ENCODE data around the gene LRMDA. TPM values are rescaled to one million over a fixed set of nuclear protein-coding genes. Genes with fewer than 3 reads are reported as not detected.

LRMDA gene
- total and polyA plus RNA-seq, 12 donors, result 30.7 to 132 (median 78.1) TPM

GRCh38 chr10:75974080-75974479 lies 542.7 kb downstream of the LRMDA start:
- no peak for DNase-seq
- Histone ChIP-seq H3K27me3 (no peaks in the 10 kb centered on the region), H3K36me3 (replicated peaks in 1 of 2) (no peaks in the 10 kb centered on the region), H3K4me3 (no peak overlapping the region), H3K27ac (no peak overlapping the region), H3K4me1 (replicated peaks in 1 of 2) (no peaks in the 10 kb centered on the region), H3K9me3 (replicated peaks in 1 of 3) (no peaks in the 10 kb centered on the region)
- intact Hi-C loops (cut with DNase I), result no loop called here
- TF ChIP-seq CTCF (IDR thresholded peaks at IDR 0.05) (no peak), POLR2A (IDR thresholded peaks at IDR 0.05) (no peak)

- TF ChIP-seq POLR2A (IDR thresholded peaks at IDR 0.05) (no peak), CTCF (IDR thresholded peaks at IDR 0.05) (no peak)
- 85 to 94% (median 89%) methylated on average over 3 of the region's 3 CpGs for WGBS, 4 donors
- no peak overlapping the region for H3K27ac ChIP-seq
- intact Hi-C loops (cut with DNase I), result no loop called here
- H3K4me1 ChIP-seq (replicated peaks in 1 of 2), result no peaks in the 10 kb centered on the region
- no peaks in the 10 kb centered on the region for H3K9me3 ChIP-seq (replicated peaks in 1 of 3)
- no peak overlapping the region for H3K4me3 ChIP-seq
- no peaks in the 10 kb centered on the region for H3K27me3 ChIP-seq
- no peak for DNase-seq
- no peaks in the 10 kb centered on the region for H3K36me3 ChIP-seq (replicated peaks in 1 of 2)
These were observed 545.3 kb downstream of the LRMDA start for GRCh38 chr10:75976681-75977080.

GRCh38 chr10:75977139-75977538 lies 545.7 kb downstream of the LRMDA start:
- Histone ChIP-seq H3K4me1 (replicated peaks in 1 of 2) (no peaks in the 10 kb centered on the region), H3K9me3 (replicated peaks in 1 of 3) (no peaks in the 10 kb centered on the region), H3K27me3 (no peaks in the 10 kb centered on the region), H3K27ac (no peak overlapping the region), H3K36me3 (replicated peaks in 1 of 2) (no peaks in the 10 kb centered on the region), H3K4me3 (no peak overlapping the region)
- TF ChIP-seq CTCF (IDR thresholded peaks at IDR 0.05) (no peak), POLR2A (IDR thresholded peaks at IDR 0.05) (no peak)
- DNase-seq, result peak in 1 of 7 donors; percentile 21
- WGBS, 4 donors, result 54 to 63% (median 56%) methylated on average over 4 of the region's 4 CpGs
- intact Hi-C loops (cut with DNase I), result no loop called here

GRCh38 chr10:75978213-75978612 lies 546.8 kb downstream of the LRMDA start:
- H3K4me1 ChIP-seq (replicated peaks in 1 of 2), result no peaks in the 10 kb centered on the region
- no peaks in the 10 kb centered on the region for H3K9me3 ChIP-seq (replicated peaks in 1 of 3)
- no peak overlapping the region for H3K4me3 ChIP-seq
- intact Hi-C loops (cut with DNase I), result no loop called here
- TF ChIP-seq CTCF (IDR thresholded peaks at IDR 0.05) (no peak), POLR2A (IDR thresholded peaks at IDR 0.05) (no peak)
- H3K27ac ChIP-seq, result no peak overlapping the region
- DNase-seq, result no peak
- H3K27me3 ChIP-seq, result no peaks in the 10 kb centered on the region
- 70 to 88% (median 82%) methylated on average over 4 of the region's 4 CpGs for WGBS, 4 donors
- no peaks in the 10 kb centered on the region for H3K36me3 ChIP-seq (replicated peaks in 1 of 2)

Data from adrenal gland (tissue), 12 donors.